SK-N-SH treated with all-trans-retinoic acid at 6 μM for 48 hours (cell line): ENCODE data around the gene LINGO1.

Source experiments
- ARNTL ChIP-seq: fragments of 450-650 bp; formaldehyde crosslinking; IDR thresholded peaks from 2 replicates; pipeline ENCODE4 v1.5.0; 2020; ENCODE audit warnings: low read depth, mild to moderate bottlenecking, moderate library complexity, borderline replicate concordance
- BACH2 ChIP-seq: fragments of 250-450 bp; sonication (Bioruptor Pico); IDR thresholded peaks from 2 replicates; pipeline ENCODE4 v1.9.0; 2021; ENCODE audit warnings: mild to moderate bottlenecking, borderline replicate concordance
- CREB5 ChIP-seq: fragments of 250-450 bp; sonication (Bioruptor Pico); IDR thresholded peaks from 2 replicates; pipeline ENCODE4 v1.5.1; 2020; ENCODE audit warnings: low read depth, mild to moderate bottlenecking, moderate library complexity
- CSDC2 ChIP-seq: fragments of 250-450 bp; sonication (Bioruptor Pico); IDR thresholded peaks from 2 replicates; pipeline ENCODE4 v1.5.0; 2020; ENCODE audit warnings: mild to moderate bottlenecking, moderate library complexity
- CSRNP3 ChIP-seq: fragments of 250-450 bp; sonication (Bioruptor Pico); IDR thresholded peaks from 2 replicates; pipeline ENCODE4 v1.5.1; 2021; ENCODE audit warnings: mild to moderate bottlenecking, moderate library complexity
- ISL1 ChIP-seq: fragments of 250-450 bp; sonication (Bioruptor Pico); IDR thresholded peaks from 2 replicates; pipeline ENCODE4 v2.1.2; 2022; ENCODE audit warnings: mild to moderate bottlenecking, moderate library complexity
- PATZ1 ChIP-seq: fragments of 250-450 bp; sonication (Bioruptor Pico); IDR thresholded peaks from 2 replicates; pipeline ENCODE4 v1.8.0; 2020; ENCODE audit warnings: mild to moderate bottlenecking, moderate library complexity, borderline replicate concordance
- POU6F1 ChIP-seq: fragments of 250-450 bp; sonication (Bioruptor Pico); IDR thresholded peaks from 2 replicates; pipeline ENCODE4 v1.8.0; 2021; ENCODE audit warnings: low read depth, mild to moderate bottlenecking, moderate library complexity, borderline replicate concordance
- RARB ChIP-seq: fragments of 250-450 bp; sonication (Bioruptor Pico); IDR thresholded peaks from 2 replicates; pipeline ENCODE4 v1.8.0; 2021; ENCODE audit warnings: mild to moderate bottlenecking, moderate library complexity
- TCF4 ChIP-seq: fragments of 250-450 bp; sonication (Bioruptor Pico); IDR thresholded peaks from 2 replicates; pipeline ENCODE4 v1.8.0; 2021; ENCODE audit warnings: mild to moderate bottlenecking, moderate library complexity, borderline replicate concordance
- ZFP3 ChIP-seq: fragments of 250-450 bp; sonication (Bioruptor Pico); IDR thresholded peaks from 2 replicates; pipeline ENCODE4 v1.5.0; 2020; ENCODE audit warnings: mild to moderate bottlenecking, moderate library complexity
- ZFP30 ChIP-seq: fragments of 450-650 bp; formaldehyde crosslinking; IDR thresholded peaks from 2 replicates; pipeline ENCODE4 v1.5.0; 2022; ENCODE audit warnings: mild to moderate bottlenecking, moderate library complexity
- ZNF70 ChIP-seq: fragments of 450-650 bp; formaldehyde crosslinking; IDR thresholded peaks from 2 replicates; pipeline ENCODE4 v1.5.0; 2020; ENCODE audit warnings: mild to moderate bottlenecking, moderate library complexity

- TF ChIP-seq ZFP30 (CRISPR knock-in tag) (no peak), POU6F1 (CRISPR knock-in tag) (no peak), ARNTL (no peak), PATZ1 (CRISPR knock-in tag) (no peak), TCF4 (no peak), CSRNP3 (CRISPR knock-in tag) (no peak), ZFP3 (CRISPR knock-in tag) (no peak), CSDC2 (CRISPR knock-in tag) (no peak), ISL1 (no peak), CREB5 (CRISPR knock-in tag) (no peak), ZNF70 (no peak), RARB (CRISPR knock-in tag) (no peak), BACH2 (CRISPR knock-in tag) (no peak)
Measured at GRCh38 chr15:77681362-77681761, 48.6 kb upstream of the LINGO1 start.
